ENCODE measurements around the gene FAM76A.

- TF ChIP-seq CTCF (IDR thresholded peaks at IDR 0.05): no peak
- TF ChIP-seq POLR2A (IDR thresholded peaks at IDR 0.05): no peak
- no peak for TF ChIP-seq EP300 (IDR thresholded peaks at IDR 0.05)
Measured at GRCh38 chr1:27710574-27710973, 15.2 kb upstream of the FAM76A start.
